Muscle layer of duodenum (tissue), 2 donors: ENCODE measurements around the gene LMO4.

Experiments
- H3K27ac ChIP-seq: one replicate; pipeline ENCODE4 v1.7.0; 2013; ENCODE audit warnings: mild to moderate bottlenecking, low read length
- H3K27me3 ChIP-seq: one replicate; pipeline ENCODE4 v1.7.0; 2013; ENCODE audit warnings: low read depth, mild to moderate bottlenecking, control low read depth, low read length
- H3K36me3 ChIP-seq, 2 donors: one replicate each; pipeline ENCODE4 v1.7.0; 2013; ENCODE audit warnings: low read length in 2 of 2, control low read depth in 1 of 2, mild to moderate bottlenecking in 1 of 2; ENCODE audit not compliant: insufficient read depth in 2 of 2, control insufficient read depth in 1 of 2
- H3K4me1 ChIP-seq, 2 donors: one replicate each; pipeline ENCODE4 v1.7.0; 2013; ENCODE audit warnings: low read length in 2 of 2, mild to moderate bottlenecking in 2 of 2, control low read depth in 1 of 2, moderate library complexity in 1 of 2; ENCODE audit not compliant: insufficient read depth in 2 of 2, control insufficient read depth in 1 of 2
- H3K4me3 ChIP-seq, 2 donors: one replicate each; pipeline ENCODE4 v1.7.0; 2013; ENCODE audit warnings: low read length in 2 of 2, low read depth in 1 of 2, mild to moderate bottlenecking in 1 of 2
- H3K9me3 ChIP-seq, 2 donors: one replicate each; pipeline ENCODE4 v1.7.0; 2013; ENCODE audit warnings: low read length in 2 of 2, control low read depth in 1 of 2, mild to moderate bottlenecking in 1 of 2; ENCODE audit not compliant: control insufficient read depth in 1 of 2
- donor health status: healthy.

LMO4 gene

GRCh38 chr1:87394513-87394912 lies 65.8 kb downstream of the LMO4 start:
- H3K36me3 ChIP-seq = no peaks in the 10 kb centered on the region
- H3K27me3 ChIP-seq = no peaks in the 10 kb centered on the region
- peaks cover 0 to 4% of the 10 kb centered on the region in 2 donors for H3K4me1 ChIP-seq
- H3K4me3 ChIP-seq = no peak overlapping the region
- no peak overlapping the region for H3K27ac ChIP-seq
- H3K9me3 ChIP-seq = no peaks in the 10 kb centered on the region

DNA sequence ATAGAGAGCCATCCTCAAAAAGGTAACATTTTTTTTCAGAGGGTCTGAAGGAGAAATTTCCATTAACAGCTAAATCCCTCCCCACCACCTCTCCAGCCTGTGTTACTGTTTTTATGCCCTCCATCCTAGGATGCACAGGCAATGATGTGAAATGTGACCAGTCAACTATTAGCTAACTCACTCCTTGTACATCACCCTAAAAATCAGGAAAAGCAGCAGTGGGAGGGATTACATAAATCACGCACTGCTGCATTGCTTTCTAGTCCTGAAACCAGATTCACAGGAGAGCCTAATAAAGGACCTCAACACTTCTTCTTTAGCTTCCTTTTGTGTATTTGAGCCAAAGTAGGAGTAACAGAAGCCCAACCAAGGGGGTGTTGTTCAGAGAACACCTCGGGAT lies 66.3 kb downstream of the LMO4 start:
- Histone ChIP-seq H3K9me3 (no peaks in the 10 kb centered on the region), H3K27ac (no peak overlapping the region), H3K36me3 (no peaks in the 10 kb centered on the region), H3K27me3 (no peaks in the 10 kb centered on the region), H3K4me3 (no peak overlapping the region), H3K4me1 (peaks cover 0 to 4% of the 10 kb centered on the region in 2 donors)
